Measurements from ENCODE around the gene KIF16B. TPM values are rescaled to one million over a fixed set of nuclear protein-coding genes. Genes with fewer than 3 reads are reported as not detected.

KIF16B gene
- total RNA-seq, 2 experiments from 2014 or later = 3.5 to 4.2 TPM

GRCh38 chr20:16583474-16583873, 10.2 kb upstream of the KIF16B start:
- H3K4me1 Mint-ChIP-seq (ENCODE audit: low read depth) = no peaks in the 10 kb centered on the region
- no peaks in the 10 kb centered on the region for H3K9me3 Mint-ChIP-seq
- ChIA-PET CTCF (no interaction called here), POLR2A (no interaction called here)
- no peak for TF ChIP-seq CTCF (IDR thresholded peaks at IDR 0.05)
- no peaks in the 10 kb centered on the region for H3K36me3 Mint-ChIP-seq (ENCODE audit: low read depth)
- intact Hi-C loops (cut with micrococcal nuclease) = no loop called here
- no peak overlapping the region for H3K27ac Mint-ChIP-seq
- no peak for DNase-seq
- ATAC-seq = no peak
- peaks cover 13% of the 10 kb centered on the region for H3K27me3 Mint-ChIP-seq
- no peak overlapping the region for H3K4me3 Mint-ChIP-seq

GRCh38 chr20:16581241-16581640, 8.0 kb upstream of the KIF16B start:
- intact Hi-C loops (cut with micrococcal nuclease) = no loop called here
- no peak overlapping the region for H3K4me3 Mint-ChIP-seq

GRCh38 chr20:16580620-16581019, 7.4 kb upstream of the KIF16B start:
- no peak for DNase-seq
- Mint-ChIP-seq H3K27ac (no peak overlapping the region), H3K4me1 (ENCODE audit: low read depth) (no peaks in the 10 kb centered on the region), H3K4me3 (no peak overlapping the region), H3K36me3 (ENCODE audit: low read depth) (no peaks in the 10 kb centered on the region), H3K27me3 (peaks cover 8% of the 10 kb centered on the region), H3K9me3 (no peaks in the 10 kb centered on the region)
- intact Hi-C loops (cut with micrococcal nuclease) = no loop called here
- CTCF ChIA-PET = interaction anchor here (1.6 kb wide), 1 partner anchor 21 kb away, joined by 3 read pairs; no protein-coding TSS in a partner anchor
- TF ChIP-seq CTCF (IDR thresholded peaks at IDR 0.05) = no peak
- no peak for ATAC-seq
- POLR2A ChIA-PET = no interaction called here

More at GRCh38 chr20:16581241-16581640, 8.0 kb upstream of the KIF16B start:
- Mint-ChIP-seq H3K36me3 (ENCODE audit: low read depth) (no peaks in the 10 kb centered on the region), H3K27ac (no peak overlapping the region), H3K9me3 (no peaks in the 10 kb centered on the region), H3K4me1 (ENCODE audit: low read depth) (no peaks in the 10 kb centered on the region), H3K27me3 (peaks cover 8% of the 10 kb centered on the region)
- ChIA-PET CTCF (interaction anchor here (1.6 kb wide), 1 partner anchor 20 kb away, joined by 3 read pairs; no protein-coding TSS in a partner anchor), POLR2A (no interaction called here)
- TF ChIP-seq CTCF (IDR thresholded peaks at IDR 0.05) = no peak
- DNase-seq = no peak
- no peak for ATAC-seq

- ATAC-seq = no peak
- Mint-ChIP-seq H3K27ac (no peak overlapping the region), H3K36me3 (ENCODE audit: low read depth) (no peaks in the 10 kb centered on the region), H3K4me3 (no peak overlapping the region), H3K27me3 (peaks cover 8% of the 10 kb centered on the region), H3K4me1 (ENCODE audit: low read depth) (peaks cover 2% of the 10 kb centered on the region), H3K9me3 (no peaks in the 10 kb centered on the region)
- no peak for DNase-seq
- ChIA-PET CTCF (interaction anchor here (1.6 kb wide), 1 partner anchor 21 kb away, joined by 3 read pairs; no protein-coding TSS in a partner anchor), POLR2A (no interaction called here)
- no peak for TF ChIP-seq CTCF (IDR thresholded peaks at IDR 0.05)
- intact Hi-C loops (cut with micrococcal nuclease) = no loop called here
These were observed 6.9 kb upstream of the KIF16B start for GRCh38 chr20:16580147-16580546.

- Mint-ChIP-seq H3K9me3 (no peaks in the 10 kb centered on the region), H3K4me3 (no peak overlapping the region), H3K27ac (no peak overlapping the region), H3K4me1 (ENCODE audit: low read depth) (peaks cover 17% of the 10 kb centered on the region), H3K36me3 (ENCODE audit: low read depth) (no peaks in the 10 kb centered on the region), H3K27me3 (peaks cover 7% of the 10 kb centered on the region)
- no peak for ATAC-seq
- intact Hi-C loops (cut with micrococcal nuclease) = no loop called here
- TF ChIP-seq CTCF (IDR thresholded peaks at IDR 0.05) = no peak
- CTCF ChIA-PET = no interaction called here
- POLR2A ChIA-PET = no interaction called here
- DNase-seq = no peak
These were observed 3.0 kb upstream of the KIF16B start for GRCh38 chr20:16576219-16576618.
